ENCODE data around the gene LPCAT1.

LPCAT1 gene

GRCh38 chr5:1492757-1493156 lies 31.0 kb downstream of the LPCAT1 start:
- TF ChIP-seq CTCF (IDR thresholded peaks at IDR 0.05; ENCODE audit: low read length, missing control alignments), result no peak
- DNase-seq (ENCODE audit: low read depth), result no peak
- H3K4me3 ChIP-seq (replicated peaks; ENCODE audit: low read depth, low read length), result no peak overlapping the region

GRCh38 chr5:1490376-1490775 lies 33.4 kb downstream of the LPCAT1 start:
- no peak overlapping the region for H3K4me3 ChIP-seq (replicated peaks; ENCODE audit: low read depth, low read length)
- TF ChIP-seq CTCF (IDR thresholded peaks at IDR 0.05; ENCODE audit: low read length, missing control alignments), result no peak
- DNase-seq (ENCODE audit: low read depth), result no peak

- TF ChIP-seq CTCF (IDR thresholded peaks at IDR 0.05; ENCODE audit: low read length, missing control alignments), result no peak
- DNase-seq (ENCODE audit: low read depth), result no peak
- no peak overlapping the region for H3K4me3 ChIP-seq (replicated peaks; ENCODE audit: low read depth, low read length)
These were observed 34.0 kb downstream of the LPCAT1 start for GRCh38 chr5:1489754-1490153.

- H3K4me3 ChIP-seq (replicated peaks; ENCODE audit: low read depth, low read length), result no peak overlapping the region
- peak; percentile 60 for DNase-seq (ENCODE audit: low read depth)
- no peak for TF ChIP-seq CTCF (IDR thresholded peaks at IDR 0.05; ENCODE audit: low read length, missing control alignments)
These were observed 34.7 kb downstream of the LPCAT1 start for GRCh38 chr5:1488882-1489680.

GRCh38 chr5:1487079-1487764 lies 36.5 kb downstream of the LPCAT1 start:
- DNase-seq (ENCODE audit: low read depth), result no peak
- no peak overlapping the region for H3K4me3 ChIP-seq (replicated peaks; ENCODE audit: low read depth, low read length)
- no peak for TF ChIP-seq CTCF (IDR thresholded peaks at IDR 0.05; ENCODE audit: low read length, missing control alignments)

- no peak for TF ChIP-seq CTCF (IDR thresholded peaks at IDR 0.05; ENCODE audit: low read length, missing control alignments)
- no peak for DNase-seq (ENCODE audit: low read depth)
These were observed 37.5 kb downstream of the LPCAT1 start for GRCh38 chr5:1486271-1486670.

More at GRCh38 chr5:1486271-1486670, 37.5 kb downstream of the LPCAT1 start:
- H3K4me3 ChIP-seq (replicated peaks; ENCODE audit: low read depth, low read length), result no peak overlapping the region
